Dermis microvascular lymphatic vessel endothelial cell (primary cell): Measurements from ENCODE around the gene GCLM. TPM values are rescaled to one million over a fixed set of nuclear protein-coding genes. Genes with fewer than 3 reads are reported as not detected.
"Not testable (repeated sequence)": the region's sequence is repeated elsewhere in the genome, so short reads cannot be mapped to it uniquely, and the experiment has no call there.

Experiments
- DNase-seq, 2 donors: peaks; one replicate each; pipeline versions ENCODE4 v3.0.0 to v3.0.0-alpha.2; 2010; ENCODE audit warnings: low read depth in 2 of 2
- total RNA-seq: library from RNA; depleted of rRNA; stranded (reverse); fragments of >200 nt; gene quantifications from 2 replicates; pipeline ENCODE4 v1.2.1, GENCODE V29; 2014

GCLM gene
- total RNA-seq, 1 donor from 2014 or later: 14.8 TPM

DNA sequence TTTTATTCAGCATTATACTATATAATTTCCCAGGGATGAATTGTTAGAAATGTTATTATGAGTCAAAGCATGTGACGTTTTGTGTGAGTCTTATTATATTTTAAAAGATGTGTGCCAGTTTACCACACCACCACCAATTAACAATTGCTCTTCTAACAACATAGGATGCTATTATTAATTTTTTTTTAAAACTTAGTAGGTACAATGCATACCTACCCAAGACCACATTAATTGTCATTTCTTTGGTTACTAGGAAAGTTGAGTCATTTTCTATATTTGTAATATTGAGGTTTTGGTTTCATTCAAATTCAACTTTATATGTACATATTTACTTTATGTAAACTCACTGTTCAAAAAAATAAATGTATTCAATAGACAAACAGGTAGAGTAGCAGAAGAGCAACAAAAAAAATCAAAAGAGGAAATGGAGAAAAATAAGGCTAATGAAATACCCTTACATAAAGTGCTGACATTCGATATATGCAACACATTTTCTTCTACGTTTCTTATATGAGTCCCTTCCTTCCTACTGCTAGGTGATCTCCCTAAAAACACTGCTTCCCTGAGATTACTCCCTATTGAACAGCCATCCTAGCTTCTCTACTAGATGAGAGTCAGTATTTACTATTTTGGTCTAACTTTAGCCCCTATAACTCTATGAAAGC, 9.6 kb downstream of the GCLM start:
- DNase-seq: no peak

DNA sequence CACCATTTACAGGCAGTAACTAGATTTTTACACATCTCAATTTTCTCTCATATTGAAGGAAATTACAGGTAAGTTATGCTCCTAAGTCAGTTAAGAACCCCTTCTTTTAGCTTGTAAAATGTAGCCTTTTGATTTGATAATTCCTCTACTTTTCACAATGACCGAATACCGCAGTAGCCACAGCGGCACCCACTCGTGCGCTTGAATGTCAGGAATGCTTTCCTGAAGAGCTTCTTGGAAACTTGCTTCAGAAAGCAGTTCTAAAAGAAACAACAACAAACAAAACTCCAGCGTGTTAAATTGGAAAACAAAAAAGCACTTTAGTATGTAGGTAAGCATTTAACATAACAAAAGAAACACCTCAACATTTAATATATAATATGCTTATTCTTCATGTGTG, 20.3 kb downstream of the GCLM start:
- no peak for DNase-seq

DNA sequence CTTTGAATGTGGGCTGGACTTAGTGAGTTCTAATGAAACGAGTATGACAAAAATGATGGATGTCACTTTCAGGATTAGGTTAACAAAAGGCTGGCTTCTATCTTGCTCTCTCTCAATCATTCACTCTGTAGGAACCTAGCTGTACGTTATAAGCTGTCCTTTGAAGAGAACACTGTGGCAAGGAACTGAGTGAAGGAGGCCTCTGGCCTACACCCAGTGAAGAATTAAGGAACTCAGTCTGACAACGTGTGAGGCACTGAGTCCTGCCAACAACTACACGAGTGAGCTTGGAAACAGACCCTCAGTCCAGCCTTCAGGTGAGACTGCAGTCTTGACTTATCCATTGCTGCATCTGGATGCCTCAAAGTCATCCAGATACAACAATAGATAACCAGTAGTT, 27.0 kb downstream of the GCLM start:
- no peak for DNase-seq

DNA sequence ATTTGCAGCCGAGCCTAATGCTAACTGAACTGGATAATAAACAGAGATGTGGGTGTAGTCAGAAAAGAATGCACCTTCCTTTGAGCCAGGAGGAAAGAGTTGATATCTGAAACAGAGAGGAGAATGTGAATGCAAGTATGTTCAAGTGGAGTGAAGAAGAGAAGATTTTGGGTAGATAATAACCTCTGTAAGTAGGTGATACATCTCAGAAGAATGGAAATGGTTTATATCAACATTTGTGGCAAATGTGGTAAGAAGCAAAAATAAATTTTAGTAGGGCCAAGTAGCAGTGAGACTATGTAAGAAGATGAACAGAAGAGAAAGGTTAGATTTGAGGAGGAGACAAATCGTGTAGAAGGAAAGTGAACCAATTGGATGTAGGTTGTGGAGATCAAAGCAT, 28.5 kb downstream of the GCLM start:
- no peak for DNase-seq

GRCh38 chr1:93878889-93879586, 30.2 kb downstream of the GCLM start, which contains the start of gene DNTTIP2:
DNTTIP2 (minus strand) TSS chr1:93879206; CDS start chr1:93879148, 58 bp downstream.
- DNase-seq: peak; percentile 86 to 91

- peak in 1 of 2 donors; percentile 66 for DNase-seq
These were observed 30.7 kb downstream of the GCLM start for GRCh38 chr1:93878501-93878888.

- DNase-seq: no peak
These were observed 31.7 kb downstream of the GCLM start for GRCh38 chr1:93877529-93877928.

DNA sequence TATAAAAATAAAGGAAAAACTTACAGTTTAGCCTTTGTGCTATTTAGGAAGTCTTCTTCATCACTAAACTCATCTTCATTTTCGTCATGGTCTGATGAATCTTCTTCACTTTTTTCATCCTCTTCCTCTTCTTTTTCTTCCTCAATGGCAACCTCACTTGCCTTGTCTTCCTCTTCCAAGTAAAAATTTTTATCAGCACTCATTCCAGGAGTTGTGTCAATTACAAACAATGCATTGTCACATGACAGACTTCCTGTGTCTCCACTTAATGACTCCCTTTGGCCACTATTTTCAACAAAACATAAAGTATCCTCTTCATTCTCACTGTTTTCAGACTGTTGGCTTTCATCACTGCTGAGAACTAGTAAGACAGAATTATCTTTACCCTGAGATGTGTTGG, 33.0 kb downstream of the GCLM start:
- DNase-seq: no peak

DNA sequence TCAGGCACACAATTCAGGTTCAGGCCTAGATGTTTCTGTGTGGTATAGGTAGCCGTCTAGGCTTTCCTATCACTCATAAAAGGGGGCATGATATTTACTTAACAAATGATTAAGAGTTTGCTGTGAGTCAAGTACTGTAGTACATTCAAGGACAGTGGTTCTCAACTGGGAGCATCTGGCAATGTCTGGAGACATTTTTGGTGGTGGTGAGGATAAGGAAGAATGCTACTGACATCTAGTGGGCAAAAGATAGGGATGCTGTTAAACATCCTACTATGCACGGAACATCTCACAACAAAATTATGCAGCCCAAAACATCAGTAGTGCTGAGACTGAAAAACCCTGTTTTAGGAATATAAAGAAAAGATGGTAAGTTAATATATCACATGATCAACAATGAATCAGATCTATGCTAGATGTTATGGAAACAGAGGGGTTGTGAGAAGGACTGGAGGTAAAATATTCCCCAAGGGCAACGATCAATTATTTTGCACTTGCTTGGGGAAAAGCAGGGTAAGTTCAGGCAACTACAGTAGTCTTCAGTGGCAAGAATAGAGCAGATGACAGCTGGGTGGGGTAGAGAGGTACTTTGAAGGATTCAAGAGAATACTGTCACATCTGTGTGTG, 35.1 kb downstream of the GCLM start:
- peak in 1 of 2 donors; percentile 32 for DNase-seq

DNA sequence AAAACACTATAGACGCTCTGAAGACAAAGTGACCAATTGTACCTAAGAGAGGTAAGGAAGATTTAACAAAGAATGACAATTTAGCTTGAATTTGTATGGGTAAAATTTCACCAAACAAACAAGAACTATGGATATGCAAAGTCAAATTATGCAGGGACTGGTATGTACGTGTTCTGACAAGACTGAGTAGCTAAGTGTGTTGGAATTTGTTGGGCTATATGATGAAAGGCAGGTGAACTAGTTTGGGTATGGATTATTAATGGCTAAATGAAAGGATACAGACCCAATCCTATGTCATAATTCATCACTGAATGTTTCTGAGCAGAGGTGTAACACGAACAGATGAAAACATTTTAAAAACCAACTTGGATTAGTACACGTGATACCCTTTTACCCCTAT, 37.9 kb downstream of the GCLM start:
- DNase-seq: no peak

- DNase-seq: no peak
These were observed 39.6 kb downstream of the GCLM start for GRCh38 chr1:93869653-93870052.

DNA sequence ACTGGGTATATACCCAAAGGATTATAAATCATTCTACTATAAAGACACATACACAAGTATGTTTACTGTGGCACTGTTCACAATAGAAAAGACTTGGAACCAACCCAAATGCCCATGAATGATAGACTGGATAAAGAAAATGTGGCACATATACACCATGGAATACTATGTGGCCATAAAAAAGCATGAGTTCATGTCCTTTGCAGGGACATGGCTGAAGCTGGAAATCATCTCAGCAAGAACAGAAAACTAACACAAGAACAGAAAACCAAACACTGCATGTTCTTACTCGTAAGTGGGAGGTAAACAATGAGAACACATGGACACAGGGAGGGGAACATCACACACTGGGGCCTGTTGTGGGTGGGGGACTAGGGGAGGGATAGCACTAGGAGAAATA, 40.7 kb downstream of the GCLM start:
- not testable (repeated sequence) for DNase-seq

- DNase-seq: no peak
These were observed 44.0 kb downstream of the GCLM start for GRCh38 chr1:93865253-93865652.

DNA sequence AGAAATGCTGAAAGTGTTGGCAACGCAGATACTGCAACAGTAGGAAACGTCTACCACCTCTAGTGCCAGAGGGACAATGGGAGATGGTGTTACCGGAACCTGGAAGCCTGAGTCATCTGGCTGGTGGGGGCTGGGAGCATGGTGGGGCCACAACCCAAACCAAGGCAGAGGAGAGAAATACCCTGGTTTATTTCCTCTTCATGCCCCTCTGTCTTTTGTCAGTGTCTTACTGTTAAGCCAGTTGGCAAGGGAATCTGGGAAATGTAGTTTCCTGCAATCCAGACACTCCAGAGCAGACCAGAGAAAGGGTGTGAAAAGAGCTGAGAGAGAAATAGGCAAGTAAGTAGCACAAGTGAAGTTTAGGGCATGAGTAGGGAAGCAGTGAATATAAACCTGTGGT, 45.1 kb downstream of the GCLM start:
- peak in 1 of 2 donors; percentile 62 for DNase-seq

DNA sequence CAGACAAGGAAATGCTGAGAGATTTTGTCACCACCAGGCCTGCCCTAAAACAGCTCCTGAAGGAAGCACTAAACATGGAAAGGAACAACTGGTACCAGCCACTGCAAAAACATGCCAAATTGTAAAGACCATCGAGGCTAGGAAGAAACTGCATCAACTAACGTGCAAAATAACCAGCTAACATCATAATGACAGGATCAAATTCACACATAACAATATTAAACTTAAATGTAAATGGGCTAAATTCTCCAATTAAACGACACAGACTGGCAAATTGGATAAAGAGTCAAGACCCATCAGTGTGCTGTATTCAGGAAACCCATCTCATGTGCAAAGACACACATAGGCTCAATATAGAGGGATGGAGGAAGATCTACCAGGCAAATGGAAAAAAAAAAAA, 51.6 kb downstream of the GCLM start:
- not testable (repeated sequence) for DNase-seq

GRCh38 chr1:93855983-93856382, 53.2 kb downstream of the GCLM start:
- DNase-seq: not testable (repeated sequence)

DNA sequence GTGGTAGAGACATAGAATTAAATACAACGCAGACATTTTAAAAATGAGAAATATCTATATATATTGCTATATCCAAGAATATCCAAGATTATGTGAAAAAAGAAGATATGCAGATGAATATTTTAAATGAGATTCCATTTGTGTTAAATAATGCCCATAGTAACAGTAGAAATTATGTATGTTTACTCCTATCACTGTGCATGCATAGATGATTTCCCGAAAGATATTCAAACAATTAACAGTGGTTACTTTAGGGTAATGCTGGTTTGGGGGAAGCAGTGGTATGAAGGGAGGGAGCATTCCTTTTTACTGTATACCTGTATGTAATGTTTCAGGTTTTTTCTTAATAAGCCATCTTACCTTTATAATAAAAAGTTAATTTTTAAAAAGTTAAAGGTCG, 55.3 kb downstream of the GCLM start:
- DNase-seq: no peak

- no peak for DNase-seq
These were observed 57.4 kb downstream of the GCLM start for GRCh38 chr1:93851878-93852277.

DNA sequence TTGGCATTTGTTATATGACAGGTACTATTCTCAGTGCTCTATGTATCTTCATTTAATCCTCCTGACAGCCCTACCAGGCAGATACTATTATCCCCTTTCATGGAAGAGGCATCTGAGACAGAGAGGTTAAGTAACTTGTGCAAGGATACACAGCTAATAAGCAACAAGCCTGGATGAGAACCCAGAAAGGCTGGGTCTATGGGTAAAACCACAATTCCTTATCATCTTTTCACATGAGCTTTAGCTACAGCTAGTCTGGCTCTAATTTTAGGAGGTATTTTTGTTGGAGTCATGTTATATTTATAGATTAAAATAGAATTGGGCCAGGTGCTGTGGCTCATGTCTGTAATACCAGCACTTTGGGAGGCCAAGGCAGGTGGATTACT, 57.9 kb downstream of the GCLM start:
- no peak for DNase-seq

- peak in 1 of 2 donors; percentile 76 for DNase-seq
These were observed 58.4 kb downstream of the GCLM start for GRCh38 chr1:93850687-93851326.

DNA sequence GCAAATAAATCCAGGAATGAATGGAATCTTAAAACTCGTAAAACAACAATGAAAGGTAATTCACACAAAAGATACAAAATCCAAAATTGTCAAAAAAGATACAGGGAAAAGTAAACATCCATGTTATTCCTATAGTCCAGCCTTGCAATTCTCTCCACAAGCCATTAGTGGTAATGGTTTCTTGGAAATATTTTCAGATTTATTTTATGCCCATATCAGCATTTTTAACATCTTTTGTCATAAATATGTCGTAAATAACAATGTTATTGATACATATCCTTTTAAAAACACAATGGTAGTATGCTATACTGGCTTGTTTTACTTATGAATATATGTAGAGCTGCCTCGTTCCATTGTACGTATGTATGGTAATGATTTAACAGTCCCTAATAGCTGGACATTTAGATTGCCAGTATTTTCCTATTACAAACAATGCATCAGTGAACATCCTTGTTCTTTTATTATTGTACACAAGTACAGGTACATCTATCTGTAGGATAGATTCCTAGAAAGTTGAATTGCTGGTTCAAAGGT, 60.8 kb downstream of the GCLM start:
- no peak for DNase-seq

DNA sequence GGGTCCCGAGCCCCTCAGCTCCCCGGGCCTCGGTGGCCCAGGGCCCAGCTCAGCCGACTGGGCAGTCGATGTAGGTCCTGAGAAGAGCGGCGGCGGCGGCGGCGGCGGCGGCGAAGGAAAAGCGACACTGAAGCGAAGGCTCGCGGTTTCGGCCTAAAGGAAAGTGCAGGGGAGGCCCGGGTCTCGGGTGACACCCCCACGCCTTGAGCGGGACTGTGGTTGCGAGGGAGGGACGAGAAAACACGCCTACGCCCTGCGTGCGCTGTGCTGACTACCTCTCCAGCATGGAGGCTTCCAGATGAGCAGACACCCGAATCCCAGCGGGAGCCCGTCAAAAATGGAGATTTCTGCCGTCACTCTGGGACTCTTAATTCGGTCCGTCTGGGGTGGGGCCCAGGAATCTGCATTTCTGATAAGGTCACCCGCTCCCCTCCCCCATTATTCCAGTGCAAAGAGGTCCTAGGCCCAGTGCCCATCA, 61.4 kb downstream of the GCLM start:
- DNase-seq: no peak
